Measurements from ENCODE around the gene PSMC5.
"Not testable (repeated sequence)": the region's sequence is repeated elsewhere in the genome, so short reads cannot be mapped to it uniquely, and the experiment has no call there.

The PSMC5 gene

DNA sequence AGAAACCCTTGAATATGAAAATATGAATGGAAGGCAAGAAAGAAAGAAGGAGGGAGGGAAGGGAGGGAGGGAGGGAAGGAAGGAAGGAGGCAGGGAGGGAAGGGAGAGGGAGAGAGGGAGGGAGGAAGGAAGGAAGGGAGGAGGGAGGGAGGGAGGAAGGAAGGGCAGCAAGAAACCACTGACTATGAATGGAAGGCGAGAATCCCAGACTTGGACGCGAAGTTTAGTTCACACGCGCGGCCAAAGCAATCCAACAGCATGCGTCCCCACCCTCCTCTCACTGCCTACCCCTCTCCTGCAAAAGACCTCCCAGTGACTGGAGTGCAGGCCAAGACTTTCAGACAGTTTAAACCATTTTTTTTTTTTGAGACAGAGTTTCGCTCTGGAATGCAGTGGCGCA is 23.2 kb downstream of the PSMC5 start:
- no peak overlapping the region for H3K4me3 ChIP-seq (ENCODE audit: low read length)
- DNase-seq (ENCODE audit: low read depth), result no peak
- TF ChIP-seq, protein P1, sequence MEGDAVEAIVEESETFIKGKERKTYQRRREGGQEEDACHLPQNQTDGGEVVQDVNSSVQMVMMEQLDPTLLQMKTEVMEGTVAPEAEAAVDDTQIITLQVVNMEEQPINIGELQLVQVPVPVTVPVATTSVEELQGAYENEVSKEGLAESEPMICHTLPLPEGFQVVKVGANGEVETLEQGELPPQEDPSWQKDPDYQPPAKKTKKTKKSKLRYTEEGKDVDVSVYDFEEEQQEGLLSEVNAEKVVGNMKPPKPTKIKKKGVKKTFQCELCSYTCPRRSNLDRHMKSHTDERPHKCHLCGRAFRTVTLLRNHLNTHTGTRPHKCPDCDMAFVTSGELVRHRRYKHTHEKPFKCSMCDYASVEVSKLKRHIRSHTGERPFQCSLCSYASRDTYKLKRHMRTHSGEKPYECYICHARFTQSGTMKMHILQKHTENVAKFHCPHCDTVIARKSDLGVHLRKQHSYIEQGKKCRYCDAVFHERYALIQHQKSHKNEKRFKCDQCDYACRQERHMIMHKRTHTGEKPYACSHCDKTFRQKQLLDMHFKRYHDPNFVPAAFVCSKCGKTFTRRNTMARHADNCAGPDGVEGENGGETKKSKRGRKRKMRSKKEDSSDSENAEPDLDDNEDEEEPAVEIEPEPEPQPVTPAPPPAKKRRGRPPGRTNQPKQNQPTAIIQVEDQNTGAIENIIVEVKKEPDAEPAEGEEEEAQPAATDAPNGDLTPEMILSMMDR (IDR thresholded peaks at IDR 0.05; ENCODE audit: insufficient read depth, low read depth, low read length, missing control alignments), result no peak

DNA sequence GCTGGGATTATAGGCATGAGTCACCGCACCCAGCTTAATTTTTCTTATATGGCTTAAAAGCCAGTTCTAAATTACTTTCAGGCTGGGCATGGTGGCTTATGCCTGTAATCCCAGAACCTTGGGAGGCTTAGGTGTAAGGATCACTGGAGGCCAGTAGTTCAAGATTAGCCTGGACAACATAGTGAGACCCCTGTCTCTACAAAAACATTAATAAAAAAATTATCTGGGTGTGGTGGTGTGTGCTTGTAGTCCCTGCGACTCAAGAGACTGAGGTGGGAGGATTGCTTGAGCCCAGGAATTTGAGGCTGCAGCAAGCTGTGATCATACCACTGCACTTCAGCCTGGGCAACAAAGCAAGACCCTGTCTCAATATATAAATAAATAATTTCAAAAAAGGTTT is 26.0 kb downstream of the PSMC5 start:
- no peak for DNase-seq (ENCODE audit: low read depth)
- TF ChIP-seq, protein P1 (IDR thresholded peaks at IDR 0.05; ENCODE audit: insufficient read depth, low read depth, low read length, missing control alignments), result no peak
- H3K4me3 ChIP-seq (ENCODE audit: low read length), result no peak overlapping the region

GRCh38 chr17:63854709-63855108 is 27.5 kb downstream of the PSMC5 start:
- no peak overlapping the region for H3K4me3 ChIP-seq (ENCODE audit: low read length)
- TF ChIP-seq, protein P1 (IDR thresholded peaks at IDR 0.05; ENCODE audit: insufficient read depth, low read depth, low read length, missing control alignments), result no peak
- DNase-seq (ENCODE audit: low read depth), result no peak

GRCh38 chr17:63855185-63855584 is 28.0 kb downstream of the PSMC5 start:
- no peak for DNase-seq (ENCODE audit: low read depth)
- H3K4me3 ChIP-seq (ENCODE audit: low read length), result no peak overlapping the region
- TF ChIP-seq, protein P1 (IDR thresholded peaks at IDR 0.05; ENCODE audit: insufficient read depth, low read depth, low read length, missing control alignments), result no peak

GRCh38 chr17:63856425-63856824 is 29.2 kb downstream of the PSMC5 start:
- not testable (repeated sequence) for DNase-seq (ENCODE audit: low read depth)

DNA sequence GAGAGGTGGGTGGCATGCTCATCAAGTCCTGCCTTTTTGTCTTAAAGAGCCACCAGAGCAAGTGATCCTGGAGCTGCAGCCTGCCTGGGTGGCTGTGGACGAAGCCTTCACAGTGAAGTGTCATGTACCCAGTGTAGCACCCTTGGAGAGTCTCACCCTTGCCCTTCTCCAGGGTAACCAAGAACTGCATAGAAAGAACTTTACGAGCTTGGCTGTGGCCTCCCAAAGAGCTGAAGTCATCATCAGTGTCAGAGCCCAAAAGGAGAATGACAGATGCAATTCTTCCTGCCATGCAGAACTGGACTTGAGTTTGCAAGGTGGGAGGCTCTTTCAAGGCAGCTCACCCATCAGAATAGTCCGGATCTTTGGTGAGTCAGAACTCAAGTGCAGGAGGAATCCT is 32.0 kb downstream of the PSMC5 start:
- TF ChIP-seq, protein P1 (IDR thresholded peaks at IDR 0.05; ENCODE audit: insufficient read depth, low read depth, low read length, missing control alignments), result no peak

More at GRCh38 chr17:63856425-63856824, 29.2 kb downstream of the PSMC5 start:
- not testable (repeated sequence) for H3K4me3 ChIP-seq (ENCODE audit: low read length)

GRCh38 chr17:63866625-63867024 is 39.4 kb downstream of the PSMC5 start:
- H3K4me3 ChIP-seq (ENCODE audit: low read length); DNase-seq (ENCODE audit: low read depth): not testable (repeated sequence)
- TF ChIP-seq, protein P1 (IDR thresholded peaks at IDR 0.05; ENCODE audit: insufficient read depth, low read depth, low read length, missing control alignments), result peak; percentile 7

More for the DNA sequence above, 32.0 kb downstream of the PSMC5 start:
- DNase-seq (ENCODE audit: low read depth), result no peak
- no peak overlapping the region for H3K4me3 ChIP-seq (ENCODE audit: low read length)
